Measurements from ENCODE around the gene TSPAN14. TPM values are rescaled to one million over a fixed set of nuclear protein-coding genes. Genes with fewer than 3 reads are reported as not detected.

The TSPAN14 gene
- total RNA-seq, 1 donor from 2014 or later = 75.4 TPM

- Mint-ChIP-seq H3K36me3 (ENCODE audit: low read depth) (peaks cover 49% of the 10 kb centered on the region), H3K9me3 (peaks cover 6% of the 10 kb centered on the region), H3K4me1 (ENCODE audit: low read depth) (peaks cover 62% of the 10 kb centered on the region), H3K4me3 (no peak overlapping the region), H3K27ac (peak overlapping the region; percentile 22), H3K27me3 (ENCODE audit: insufficient read depth) (no peaks in the 10 kb centered on the region)
- DNase-seq (ENCODE audit: low spot score) = no peak
- intact Hi-C loops (cut with micrococcal nuclease) = no loop called here
Measured at GRCh38 chr10:80480852-80481251, 26.7 kb downstream of the TSPAN14 start.

- peak overlapping the region; percentile 51 for H3K4me3 Mint-ChIP-seq
- no peaks in the 10 kb centered on the region for H3K9me3 Mint-ChIP-seq
- intact Hi-C loops (cut with micrococcal nuclease) = no loop called here
- no peak for DNase-seq (ENCODE audit: low spot score)
- H3K27me3 Mint-ChIP-seq (ENCODE audit: insufficient read depth) = no peaks in the 10 kb centered on the region
- peaks cover 34% of the 10 kb centered on the region for H3K36me3 Mint-ChIP-seq (ENCODE audit: low read depth)
- H3K4me1 Mint-ChIP-seq (ENCODE audit: low read depth) = peaks cover 79% of the 10 kb centered on the region
- peak overlapping the region; percentile 92 for H3K27ac Mint-ChIP-seq
Measured at GRCh38 chr10:80484243-80484642, 30.1 kb downstream of the TSPAN14 start.

GRCh38 chr10:80484676-80485075, 30.6 kb downstream of the TSPAN14 start:
- Mint-ChIP-seq H3K4me1 (ENCODE audit: low read depth) (peaks cover 83% of the 10 kb centered on the region), H3K27ac (peak overlapping the region; percentile 92), H3K9me3 (no peaks in the 10 kb centered on the region), H3K4me3 (peak overlapping the region; percentile 71), H3K36me3 (ENCODE audit: low read depth) (peaks cover 34% of the 10 kb centered on the region), H3K27me3 (ENCODE audit: insufficient read depth) (no peaks in the 10 kb centered on the region)
- intact Hi-C loops (cut with micrococcal nuclease) = loop anchor here (1.0 kb wide), 2 partner anchors 9 to 30 kb away; partner anchors contain the start of gene TSPAN14
- no peak for DNase-seq (ENCODE audit: low spot score)

- Mint-ChIP-seq H3K27ac (peak overlapping the region; percentile 92), H3K27me3 (ENCODE audit: insufficient read depth) (no peaks in the 10 kb centered on the region), H3K4me3 (peak overlapping the region; percentile 71), H3K9me3 (no peaks in the 10 kb centered on the region), H3K4me1 (ENCODE audit: low read depth) (peaks cover 90% of the 10 kb centered on the region), H3K36me3 (ENCODE audit: low read depth) (peaks cover 38% of the 10 kb centered on the region)
- intact Hi-C loops (cut with micrococcal nuclease) = loop anchor here (1.0 kb wide), 2 partner anchors 8 to 31 kb away; partner anchors contain the start of gene TSPAN14
- no peak for DNase-seq (ENCODE audit: low spot score)
Measured at GRCh38 chr10:80485076-80485945, 31.2 kb downstream of the TSPAN14 start.

GRCh38 chr10:80485946-80486764, 32.0 kb downstream of the TSPAN14 start:
- Mint-ChIP-seq H3K27me3 (ENCODE audit: insufficient read depth) (no peaks in the 10 kb centered on the region), H3K4me1 (ENCODE audit: low read depth) (peaks cover 95% of the 10 kb centered on the region), H3K9me3 (no peaks in the 10 kb centered on the region), H3K4me3 (peak overlapping the region; percentile 71), H3K27ac (peak overlapping the region; percentile 92), H3K36me3 (ENCODE audit: low read depth) (peaks cover 39% of the 10 kb centered on the region)
- intact Hi-C loops (cut with micrococcal nuclease) = loop anchor here (1.0 kb wide), 2 partner anchors 7 to 32 kb away; partner anchors contain the start of gene TSPAN14
- no peak for DNase-seq (ENCODE audit: low spot score)

GRCh38 chr10:80486785-80487420, 32.8 kb downstream of the TSPAN14 start:
- Mint-ChIP-seq H3K4me1 (ENCODE audit: low read depth) (peaks cover 95% of the 10 kb centered on the region), H3K4me3 (peak overlapping the region; percentile 71), H3K27ac (peak overlapping the region; percentile 92), H3K9me3 (no peaks in the 10 kb centered on the region), H3K36me3 (ENCODE audit: low read depth) (peaks cover 36% of the 10 kb centered on the region), H3K27me3 (ENCODE audit: insufficient read depth) (no peaks in the 10 kb centered on the region)
- DNase-seq (ENCODE audit: low spot score) = no peak
- intact Hi-C loops (cut with micrococcal nuclease) = loop anchor here (1.0 kb wide), 2 partner anchors 11 to 15 kb away; no protein-coding TSS in a partner anchor

- DNase-seq (ENCODE audit: low spot score) = no peak
- Mint-ChIP-seq H3K36me3 (ENCODE audit: low read depth) (peaks cover 34% of the 10 kb centered on the region), H3K4me3 (peak overlapping the region; percentile 71), H3K27me3 (ENCODE audit: insufficient read depth) (no peaks in the 10 kb centered on the region), H3K27ac (peak overlapping the region; percentile 92), H3K9me3 (no peaks in the 10 kb centered on the region), H3K4me1 (ENCODE audit: low read depth) (peaks cover 97% of the 10 kb centered on the region)
- intact Hi-C loops (cut with micrococcal nuclease) = loop anchor here (1.0 kb wide), 2 partner anchors 11 to 15 kb away; no protein-coding TSS in a partner anchor
Measured at GRCh38 chr10:80487421-80487785, 33.3 kb downstream of the TSPAN14 start.

- DNase-seq (ENCODE audit: low spot score) = peak; percentile 63
- intact Hi-C loops (cut with micrococcal nuclease) = loop anchor here (1.0 kb wide), 2 partner anchors 10 to 16 kb away; no protein-coding TSS in a partner anchor
- peaks cover 36% of the 10 kb centered on the region for H3K36me3 Mint-ChIP-seq (ENCODE audit: low read depth)
Measured at GRCh38 chr10:80487791-80488538, 33.9 kb downstream of the TSPAN14 start.

GRCh38 chr10:80488539-80489066, 34.5 kb downstream of the TSPAN14 start:
- intact Hi-C loops (cut with micrococcal nuclease) = no loop called here
- Mint-ChIP-seq H3K36me3 (ENCODE audit: low read depth) (peaks cover 36% of the 10 kb centered on the region), H3K27me3 (ENCODE audit: insufficient read depth) (no peaks in the 10 kb centered on the region), H3K4me3 (peak overlapping the region; percentile 71), H3K27ac (peak overlapping the region; percentile 92), H3K9me3 (no peaks in the 10 kb centered on the region), H3K4me1 (ENCODE audit: low read depth) (peaks cover 98% of the 10 kb centered on the region)
- no peak for DNase-seq (ENCODE audit: low spot score)

More at GRCh38 chr10:80487791-80488538, 33.9 kb downstream of the TSPAN14 start:
- Mint-ChIP-seq H3K4me3 (peak overlapping the region; percentile 71), H3K27ac (peak overlapping the region; percentile 92), H3K4me1 (ENCODE audit: low read depth) (peaks cover 98% of the 10 kb centered on the region), H3K9me3 (no peaks in the 10 kb centered on the region), H3K27me3 (ENCODE audit: insufficient read depth) (no peaks in the 10 kb centered on the region)

- Mint-ChIP-seq H3K4me3 (no peak overlapping the region), H3K9me3 (no peaks in the 10 kb centered on the region), H3K36me3 (ENCODE audit: low read depth) (peaks cover 41% of the 10 kb centered on the region), H3K27me3 (ENCODE audit: insufficient read depth) (no peaks in the 10 kb centered on the region), H3K4me1 (ENCODE audit: low read depth) (peaks cover 98% of the 10 kb centered on the region), H3K27ac (peak overlapping the region; percentile 51)
- intact Hi-C loops (cut with micrococcal nuclease) = loop anchor here (10.0 kb wide), 1 partner anchor 285 kb away; the partner anchor contains the start of gene ANXA11
- no peak for DNase-seq (ENCODE audit: low spot score)
Measured at GRCh38 chr10:80489371-80490112, 35.4 kb downstream of the TSPAN14 start.
